Osteoblast (primary cell): ENCODE measurements around the gene TBC1D12. TPM values are rescaled to one million over a fixed set of nuclear protein-coding genes. Genes with fewer than 3 reads are reported as not detected.
"Not testable (repeated sequence)": the region's sequence is repeated elsewhere in the genome, so short reads cannot be mapped to it uniquely, and the experiment has no call there.

Experiments used
- DNase-seq: peaks from one replicate; pipeline ENCODE4 v3.0.0; 2011; ENCODE audit warnings: low spot score, mixed read lengths; ENCODE audit not compliant: insufficient read length; ENCODE audit errors: missing footprints
- H2AFZ ChIP-seq: 2 replicates; pipeline ENCODE4 v1.6.0; 2011; ENCODE audit warnings: mild to moderate bottlenecking, low read length
- H3K27ac ChIP-seq: 2 replicates; pipeline ENCODE4 v1.5.1; 2011; ENCODE audit warnings: mild to moderate bottlenecking, low read depth, low read length, moderate library complexity
- H3K27me3 ChIP-seq: 2 replicates; pipeline ENCODE4 v1.6.0; 2012; ENCODE audit warnings: mild to moderate bottlenecking, control low read depth, inconsistent platforms, low read length, moderate library complexity; ENCODE audit not compliant: insufficient read depth
- H3K36me3 ChIP-seq: 2 replicates; pipeline ENCODE4 v1.5.1; 2011; ENCODE audit warnings: mild to moderate bottlenecking, low read length, control low read depth, moderate library complexity; ENCODE audit not compliant: insufficient read depth
- H3K4me1 ChIP-seq: 2 replicates; pipeline ENCODE4 v1.5.1; 2011; ENCODE audit warnings: mild to moderate bottlenecking, low read length, control low read depth, moderate library complexity; ENCODE audit not compliant: insufficient read depth
- H3K4me2 ChIP-seq: 2 replicates; pipeline ENCODE4 v1.6.0; 2011; ENCODE audit warnings: mild to moderate bottlenecking, low read length; ENCODE audit not compliant: insufficient read depth
- H3K4me3 ChIP-seq: fragments of 200-600 bp; sonication (generic); 3 replicates; pipeline ENCODE4 v1.5.1; 2012; ENCODE audit warnings: mild to moderate bottlenecking, low read length, inconsistent platforms; ENCODE audit not compliant: insufficient read depth
- H3K79me2 ChIP-seq: 2 replicates; pipeline ENCODE4 v1.6.0; 2012; ENCODE audit warnings: mild to moderate bottlenecking, low read length, control low read depth, inconsistent platforms; ENCODE audit not compliant: insufficient read depth
- H3K9me3 ChIP-seq: 2 replicates; pipeline ENCODE4 v1.5.1; 2011; ENCODE audit warnings: low read depth, low read length, control low read depth
- H4K20me1 ChIP-seq: 2 replicates; pipeline ENCODE4 v1.6.0; 2012; ENCODE audit warnings: mild to moderate bottlenecking, low read length, control low read depth; ENCODE audit not compliant: insufficient read depth
- total RNA-seq: library from RNA; depleted of rRNA; stranded (reverse); fragments of >200 nt; gene quantifications from 2 replicates; pipeline ENCODE4 v1.2.3, GENCODE V29; 2012
- TF ChIP-seq, protein P1 (sequence below): IDR thresholded peaks from 2 replicates; pipeline ENCODE4 v1.5.1; 2011; ENCODE audit warnings: mild to moderate bottlenecking, low read depth, low read length, moderate library complexity; ENCODE audit errors: extremely low read depth

The TBC1D12 gene
- total RNA-seq, 1 donor = 43.1 TPM

- peaks cover 10% of the 10 kb centered on the region for H3K27me3 ChIP-seq
- H3K4me2 ChIP-seq = no peak overlapping the region
- peaks cover 3% of the 10 kb centered on the region for H3K4me1 ChIP-seq
- H3K36me3 ChIP-seq = no peaks in the 10 kb centered on the region
- DNase-seq = no peak
- H4K20me1 ChIP-seq = no peaks in the 10 kb centered on the region
- no peak overlapping the region for H3K27ac ChIP-seq
- TF ChIP-seq, protein P1, sequence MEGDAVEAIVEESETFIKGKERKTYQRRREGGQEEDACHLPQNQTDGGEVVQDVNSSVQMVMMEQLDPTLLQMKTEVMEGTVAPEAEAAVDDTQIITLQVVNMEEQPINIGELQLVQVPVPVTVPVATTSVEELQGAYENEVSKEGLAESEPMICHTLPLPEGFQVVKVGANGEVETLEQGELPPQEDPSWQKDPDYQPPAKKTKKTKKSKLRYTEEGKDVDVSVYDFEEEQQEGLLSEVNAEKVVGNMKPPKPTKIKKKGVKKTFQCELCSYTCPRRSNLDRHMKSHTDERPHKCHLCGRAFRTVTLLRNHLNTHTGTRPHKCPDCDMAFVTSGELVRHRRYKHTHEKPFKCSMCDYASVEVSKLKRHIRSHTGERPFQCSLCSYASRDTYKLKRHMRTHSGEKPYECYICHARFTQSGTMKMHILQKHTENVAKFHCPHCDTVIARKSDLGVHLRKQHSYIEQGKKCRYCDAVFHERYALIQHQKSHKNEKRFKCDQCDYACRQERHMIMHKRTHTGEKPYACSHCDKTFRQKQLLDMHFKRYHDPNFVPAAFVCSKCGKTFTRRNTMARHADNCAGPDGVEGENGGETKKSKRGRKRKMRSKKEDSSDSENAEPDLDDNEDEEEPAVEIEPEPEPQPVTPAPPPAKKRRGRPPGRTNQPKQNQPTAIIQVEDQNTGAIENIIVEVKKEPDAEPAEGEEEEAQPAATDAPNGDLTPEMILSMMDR = no peak
- H2AFZ ChIP-seq = no peak overlapping the region
- H3K4me3 ChIP-seq = no peak overlapping the region
- H3K79me2 ChIP-seq = no peaks in the 10 kb centered on the region
- no peaks in the 10 kb centered on the region for H3K9me3 ChIP-seq
These were observed 25.5 kb upstream of the TBC1D12 start for GRCh38 chr10:94376865-94377264.

- no peaks in the 10 kb centered on the region for H4K20me1 ChIP-seq
- peaks cover 3% of the 10 kb centered on the region for H3K4me1 ChIP-seq
- no peaks in the 10 kb centered on the region for H3K36me3 ChIP-seq
- no peak for DNase-seq
- H3K9me3 ChIP-seq = no peaks in the 10 kb centered on the region
- no peaks in the 10 kb centered on the region for H3K27me3 ChIP-seq
- H3K27ac ChIP-seq = no peak overlapping the region
- no peak overlapping the region for H3K4me3 ChIP-seq
- no peak overlapping the region for H3K4me2 ChIP-seq
- H2AFZ ChIP-seq = no peak overlapping the region
- TF ChIP-seq, protein P1 = no peak
- no peaks in the 10 kb centered on the region for H3K79me2 ChIP-seq
These were observed 18.8 kb upstream of the TBC1D12 start for GRCh38 chr10:94383530-94383929.

DNA sequence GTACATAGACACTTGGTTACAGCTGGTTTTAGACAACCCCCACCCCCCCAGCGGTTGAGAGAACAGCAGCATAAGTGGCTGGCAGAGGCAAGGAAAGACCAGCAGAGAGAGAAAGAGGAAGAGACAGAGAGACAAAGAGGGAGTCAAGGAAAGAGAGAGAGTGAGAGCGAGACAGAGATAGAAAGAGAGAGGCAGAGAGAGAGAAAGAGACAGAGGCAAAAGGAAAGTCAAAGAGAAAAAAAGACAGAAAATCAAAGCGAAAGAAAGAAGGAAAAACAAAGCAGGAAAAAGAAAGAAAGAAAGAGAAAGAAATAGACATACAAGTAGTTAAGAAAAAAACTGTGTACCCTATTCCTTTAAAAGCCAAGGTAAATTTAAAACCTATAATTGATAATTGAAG, 16.6 kb upstream of the TBC1D12 start:
- H3K27ac ChIP-seq, H3K4me3 ChIP-seq, H2AFZ ChIP-seq, H4K20me1 ChIP-seq, H3K79me2 ChIP-seq, H3K36me3 ChIP-seq, H3K4me2 ChIP-seq, DNase-seq, H3K9me3 ChIP-seq, H3K27me3 ChIP-seq, H3K4me1 ChIP-seq: not testable (repeated sequence)

GRCh38 chr10:94392117-94392516, 10.2 kb upstream of the TBC1D12 start:
- not testable (repeated sequence) for H3K4me2 ChIP-seq, H2AFZ ChIP-seq, H4K20me1 ChIP-seq, H3K36me3 ChIP-seq, H3K27ac ChIP-seq, DNase-seq, H3K4me3 ChIP-seq, H3K27me3 ChIP-seq, H3K4me1 ChIP-seq, H3K79me2 ChIP-seq, H3K9me3 ChIP-seq

DNA sequence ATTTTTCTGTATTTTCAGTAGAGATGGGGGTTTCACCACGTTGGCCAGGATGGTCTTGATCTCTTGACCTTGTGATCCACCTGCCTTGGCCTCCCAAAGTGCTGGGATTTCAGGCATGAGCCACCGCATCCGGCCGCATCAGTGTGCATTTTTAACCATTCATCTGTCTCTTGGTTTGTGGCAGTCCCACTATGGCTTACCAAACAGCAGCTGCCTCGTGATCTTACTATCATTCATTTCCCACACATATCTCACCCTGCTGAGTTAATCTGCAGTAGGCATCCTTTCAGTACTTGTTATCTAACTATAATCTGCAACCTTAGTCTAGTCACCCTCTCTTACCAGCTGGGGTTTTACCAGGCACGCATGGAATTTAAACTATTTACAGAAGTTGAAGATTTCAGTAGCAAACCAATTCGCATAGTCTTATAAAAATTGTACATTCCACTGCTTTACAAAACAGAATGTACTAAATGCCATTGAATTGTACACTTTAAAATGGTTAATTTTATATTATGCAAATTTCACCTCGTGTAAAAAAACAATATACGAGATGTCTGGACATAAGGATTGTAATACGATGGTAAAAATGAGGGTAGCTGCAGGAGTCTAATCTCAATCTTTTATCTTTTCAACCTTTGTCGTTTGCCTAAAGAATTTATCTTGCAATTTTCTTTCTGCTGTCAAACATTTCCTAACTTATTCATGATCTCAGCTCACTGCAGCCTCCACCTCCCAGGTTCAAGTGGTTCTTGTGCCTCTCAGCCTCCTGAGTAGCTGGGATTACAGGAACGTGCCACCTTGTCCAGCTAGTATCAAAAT, 4.6 kb upstream of the TBC1D12 start:
- no peaks in the 10 kb centered on the region for H3K36me3 ChIP-seq
- peak; percentile 53 for DNase-seq
- H3K9me3 ChIP-seq = no peaks in the 10 kb centered on the region
- H3K4me1 ChIP-seq = no peaks in the 10 kb centered on the region
- no peak overlapping the region for H3K4me3 ChIP-seq
- no peak overlapping the region for H2AFZ ChIP-seq
- no peak overlapping the region for H3K27ac ChIP-seq
- peak overlapping the region; percentile 1 for H3K4me2 ChIP-seq
- H4K20me1 ChIP-seq = no peaks in the 10 kb centered on the region
- no peaks in the 10 kb centered on the region for H3K79me2 ChIP-seq
- TF ChIP-seq, protein P1 = no peak
- no peaks in the 10 kb centered on the region for H3K27me3 ChIP-seq
